Measurements from ENCODE around the gene PLEKHO2.
A peak's percentile ranks its signal among the peaks of the same experiment; 100 is the strongest.

Gene PLEKHO2

DNA sequence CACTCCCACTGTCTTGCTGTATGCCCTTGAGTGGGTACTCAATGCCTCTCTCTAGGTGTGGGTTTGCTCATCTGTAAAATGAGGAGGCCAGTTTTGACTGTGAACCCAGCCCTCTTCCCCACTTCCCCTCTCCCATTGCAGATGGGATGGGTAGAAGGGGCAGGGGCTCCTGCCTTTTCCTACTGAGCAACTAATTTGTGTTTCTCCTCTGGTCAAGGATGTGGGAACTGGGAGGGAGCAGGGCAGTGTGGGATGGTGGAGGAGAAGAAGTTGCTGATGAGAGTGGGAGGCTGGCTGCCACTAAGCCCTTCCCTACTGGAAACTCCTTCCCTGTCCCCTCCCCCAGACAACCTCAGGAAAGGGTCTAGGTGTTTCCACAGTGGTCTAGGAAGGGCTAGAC is 49.8 kb downstream of the PLEKHO2 start:
- no peak for DNase-seq

DNA sequence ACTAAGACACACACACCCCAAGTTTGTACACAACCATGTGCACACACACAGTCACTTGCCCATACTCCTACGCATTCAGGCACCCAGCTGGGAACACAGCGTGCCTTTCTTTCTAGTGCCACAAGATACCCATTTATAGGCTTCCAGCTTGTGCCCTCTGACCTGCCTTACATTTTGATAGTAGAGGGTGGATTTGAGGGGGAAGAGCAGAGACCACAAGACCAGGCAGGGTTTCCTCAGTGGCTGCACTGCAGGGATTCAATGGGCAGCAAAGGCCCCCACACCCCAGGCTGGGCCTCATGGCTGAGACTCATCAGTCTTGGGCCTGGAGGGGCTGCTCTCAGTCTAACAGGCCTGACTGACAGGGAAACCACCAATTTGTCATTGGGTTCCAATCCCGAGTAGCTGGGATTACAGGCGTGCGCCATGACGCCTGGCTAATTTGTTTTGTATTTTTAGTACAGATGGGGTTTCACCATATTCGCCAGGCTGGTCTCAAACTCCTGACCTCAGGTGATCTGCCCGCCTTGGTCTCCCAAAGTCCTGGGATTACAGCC is 51.2 kb downstream of the PLEKHO2 start:
- no peak for DNase-seq

DNA sequence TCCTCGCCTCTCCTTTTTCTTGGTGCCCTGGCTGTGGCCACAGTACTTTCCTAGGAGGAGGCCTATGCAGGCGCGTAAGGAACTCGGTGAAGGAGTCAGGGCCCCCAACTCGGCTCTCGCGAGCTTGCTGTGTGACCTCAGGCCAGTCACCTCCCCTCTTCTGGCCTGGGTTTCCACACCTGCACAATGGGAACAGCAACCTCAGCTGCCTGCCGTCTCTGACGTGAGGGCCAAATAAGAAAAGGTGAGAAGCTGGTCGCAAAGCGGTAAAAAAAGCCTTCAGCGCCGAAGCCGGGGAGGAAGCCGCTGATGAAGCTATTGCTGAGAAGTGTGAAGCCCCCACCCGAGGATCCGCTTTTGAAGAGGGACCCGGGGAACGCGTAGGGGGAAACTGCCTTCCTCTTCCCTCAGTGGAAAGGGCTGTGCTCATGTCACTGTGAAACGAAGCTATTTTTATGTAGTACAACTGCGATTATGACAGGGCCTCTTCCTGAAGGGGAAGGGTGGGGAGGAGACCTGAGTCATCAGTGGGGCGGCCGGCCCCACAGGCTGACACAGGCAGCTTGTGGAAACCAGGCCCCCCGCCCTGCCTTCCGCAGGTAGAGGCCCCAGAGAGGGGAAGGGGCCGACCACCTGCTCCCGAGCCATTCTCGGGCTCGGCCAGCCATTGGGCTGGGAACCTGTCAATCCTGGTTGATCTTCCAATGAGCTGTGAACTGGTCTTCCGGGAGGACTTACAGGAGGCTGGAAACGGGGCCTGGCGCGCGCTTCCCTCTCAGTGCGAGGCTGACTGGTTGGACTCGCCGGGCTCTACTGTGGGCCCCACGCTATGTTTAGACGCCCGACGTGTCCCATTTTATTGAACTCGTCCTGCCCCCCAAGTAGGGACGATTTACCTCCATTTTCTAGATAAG is 52.0 kb downstream of the PLEKHO2 start:
- DNase-seq = peak; percentile 31 to 94 (median 84)

DNA sequence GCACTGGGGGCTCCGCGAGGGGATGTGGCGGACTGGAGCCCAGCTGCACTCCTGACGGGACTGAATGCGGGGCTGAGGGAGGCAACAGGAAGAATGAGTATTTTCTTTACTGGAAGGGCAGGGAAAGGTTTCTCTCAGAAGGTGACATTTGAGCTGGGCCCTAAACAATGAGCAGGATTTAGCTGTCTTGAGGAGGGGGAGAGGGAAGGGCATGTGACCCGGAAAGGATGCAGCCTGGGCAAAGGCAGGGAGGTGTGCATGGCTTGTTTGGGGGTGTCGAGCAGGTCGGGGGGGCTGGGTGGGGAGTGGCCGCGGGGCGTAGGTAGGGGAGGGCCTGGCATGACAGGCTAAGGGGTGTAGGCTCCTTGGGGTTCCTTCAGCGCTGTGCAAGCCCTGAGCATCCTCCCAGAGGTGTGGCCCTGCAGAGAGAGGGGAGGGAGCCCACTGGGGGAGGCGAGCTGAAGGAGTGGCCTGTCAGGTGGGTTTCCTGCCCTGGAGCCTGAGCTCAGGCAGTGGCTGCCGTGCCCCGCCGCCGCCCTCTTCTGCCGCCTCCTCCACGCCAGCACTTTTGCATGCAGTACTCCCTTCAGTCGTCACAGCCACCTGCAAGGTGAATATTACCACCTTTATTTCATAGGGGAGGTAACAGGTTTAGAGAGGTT is 52.8 kb downstream of the PLEKHO2 start:
- peak in 11 of 56 donors; percentile 16 to 59 (median 28) for DNase-seq

DNA sequence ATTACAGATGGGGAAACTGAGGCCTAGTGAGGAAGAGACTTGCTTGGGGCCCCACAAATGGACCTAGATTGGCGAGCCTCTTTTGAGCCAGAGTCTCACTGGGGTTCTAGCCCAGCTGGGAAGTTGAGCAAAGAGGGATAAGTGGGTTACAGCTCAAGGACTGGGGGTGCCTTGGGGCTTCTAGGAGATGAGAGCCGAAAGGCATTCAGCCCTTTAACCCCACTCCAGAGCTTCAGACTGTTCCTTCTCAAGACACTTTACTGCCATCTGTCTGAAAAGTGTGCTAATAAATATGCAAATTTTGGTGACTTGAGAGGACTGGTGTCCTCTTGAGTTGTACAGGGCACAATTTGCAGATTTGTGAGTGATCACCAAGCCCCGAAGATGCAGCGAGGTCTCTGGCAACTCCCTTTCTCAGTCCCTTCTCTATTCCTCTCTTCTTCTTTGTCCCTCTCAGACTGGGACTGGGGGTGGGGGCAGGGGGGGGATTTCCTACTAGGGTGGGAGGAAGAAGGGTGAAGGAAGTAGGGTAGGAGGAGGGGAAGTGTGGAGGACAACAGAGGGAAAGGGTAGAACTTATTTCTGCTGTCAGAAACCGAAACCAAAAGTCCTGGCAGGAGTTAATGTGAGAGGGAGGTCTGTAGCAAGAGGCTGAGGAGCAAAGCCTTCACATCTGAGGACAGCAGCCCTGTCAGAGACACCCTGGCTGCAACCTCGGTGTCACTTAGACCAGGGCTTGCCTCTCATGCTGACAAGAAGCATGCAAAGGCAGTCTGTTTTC is 53.8 kb downstream of the PLEKHO2 start:
- DNase-seq = peak in 6 of 56 donors; percentile 13 to 40 (median 28)

DNA sequence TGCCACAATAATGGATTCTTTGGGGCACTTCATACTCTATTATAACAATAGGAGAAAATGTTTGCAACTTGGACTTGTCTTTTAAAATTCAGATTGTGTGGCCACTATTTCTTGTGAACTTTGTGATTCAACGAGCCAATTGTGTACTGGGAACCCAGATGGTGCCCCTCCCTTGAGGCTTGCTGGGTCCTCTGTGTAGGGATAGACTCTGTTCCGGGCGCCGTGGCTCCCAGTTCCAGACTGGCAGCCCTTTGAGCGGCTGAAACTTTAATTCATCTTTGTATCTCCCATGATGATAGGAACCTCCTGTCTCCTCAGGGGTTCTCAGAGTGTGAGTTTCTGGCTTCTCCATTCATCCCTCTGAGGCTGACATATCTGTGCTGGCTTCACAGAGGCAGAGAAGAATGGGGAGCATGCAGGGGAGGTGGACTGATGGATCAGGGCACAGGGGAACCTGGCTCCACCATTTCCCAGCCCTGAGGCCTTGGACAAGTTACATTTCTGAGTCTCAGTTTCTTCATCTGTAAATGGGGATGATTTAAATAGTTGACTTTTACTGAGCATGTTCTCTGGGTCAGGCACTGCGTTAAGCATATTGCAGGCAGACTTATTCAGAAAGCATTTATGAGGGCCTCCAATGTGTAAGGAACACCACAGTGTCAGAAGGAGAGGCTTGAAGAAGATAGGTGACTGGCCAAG is 54.8 kb downstream of the PLEKHO2 start:
- DNase-seq = peak in 1 of 56 donors; percentile 37

DNA sequence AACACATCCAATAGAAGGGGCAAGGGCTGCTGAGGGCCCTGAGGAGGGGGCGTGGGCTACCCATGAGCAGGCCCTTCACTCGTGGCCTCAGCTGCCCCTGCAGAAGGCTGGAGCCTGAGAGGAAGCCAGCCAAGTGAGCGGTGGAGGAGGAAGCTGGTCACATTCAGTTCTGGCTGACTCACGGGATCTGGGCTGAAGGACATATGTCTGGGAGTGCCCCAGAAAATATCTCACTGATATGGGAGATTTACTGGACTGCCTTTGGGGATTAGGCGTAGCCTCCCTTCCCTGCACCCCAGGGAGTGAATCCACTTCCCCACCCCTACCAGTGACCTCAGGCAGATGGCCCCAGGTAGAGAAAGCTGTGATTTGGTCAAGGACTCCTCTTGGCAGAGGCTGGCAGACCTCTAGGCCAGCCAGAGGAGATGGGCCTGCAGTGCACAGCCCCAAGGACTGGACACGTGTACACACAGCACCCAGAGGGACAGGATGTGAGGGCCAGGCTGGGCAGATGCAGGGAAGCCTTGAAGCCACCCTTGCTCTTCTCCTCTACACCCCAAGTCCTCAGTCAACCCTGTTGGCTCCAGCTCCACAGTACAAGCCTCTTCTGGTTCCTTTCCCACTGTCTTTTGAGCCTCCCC is 55.8 kb downstream of the PLEKHO2 start:
- DNase-seq = peak in 2 of 56 donors; percentile 21 to 31

DNA sequence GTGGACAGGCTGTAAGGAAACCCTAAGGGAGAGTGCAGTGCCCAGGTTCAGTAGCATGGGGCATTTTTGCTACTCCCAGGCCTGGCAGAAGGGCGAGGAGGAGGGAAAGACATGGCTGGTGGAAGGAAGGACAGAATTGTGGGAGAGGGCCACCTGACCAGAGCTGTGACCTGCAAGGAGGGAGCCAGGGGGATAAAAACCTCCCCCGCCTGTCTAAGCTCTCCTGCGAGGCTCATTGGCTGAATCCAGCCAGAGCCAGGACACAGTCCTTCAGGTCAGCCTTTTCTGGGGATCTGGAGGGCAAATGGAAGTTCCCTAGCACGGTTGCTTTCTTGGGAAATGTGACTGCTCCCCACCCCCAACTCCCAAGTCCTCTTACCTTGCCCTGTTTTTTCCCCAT is 56.7 kb downstream of the PLEKHO2 start:
- no peak for DNase-seq

DNA sequence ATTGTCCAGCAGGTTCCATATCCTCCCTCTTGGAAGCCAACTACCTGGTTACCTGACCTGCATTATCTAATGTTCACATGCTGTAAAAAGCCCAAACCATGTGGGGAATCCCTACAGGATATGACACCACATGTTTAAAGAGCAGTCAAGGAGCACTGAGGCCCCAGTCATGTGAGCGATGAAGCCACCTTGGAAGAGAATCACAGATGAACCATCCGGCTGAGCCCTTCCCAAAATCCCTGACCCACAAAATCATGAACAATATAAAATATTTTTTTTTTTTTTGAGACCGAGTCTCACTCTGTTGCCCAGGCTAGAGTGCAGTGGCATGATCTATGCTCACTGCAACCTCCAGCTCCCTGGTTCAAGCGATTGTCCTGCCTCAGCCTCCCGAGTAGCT is 59.4 kb downstream of the PLEKHO2 start:
- no peak for DNase-seq

DNA sequence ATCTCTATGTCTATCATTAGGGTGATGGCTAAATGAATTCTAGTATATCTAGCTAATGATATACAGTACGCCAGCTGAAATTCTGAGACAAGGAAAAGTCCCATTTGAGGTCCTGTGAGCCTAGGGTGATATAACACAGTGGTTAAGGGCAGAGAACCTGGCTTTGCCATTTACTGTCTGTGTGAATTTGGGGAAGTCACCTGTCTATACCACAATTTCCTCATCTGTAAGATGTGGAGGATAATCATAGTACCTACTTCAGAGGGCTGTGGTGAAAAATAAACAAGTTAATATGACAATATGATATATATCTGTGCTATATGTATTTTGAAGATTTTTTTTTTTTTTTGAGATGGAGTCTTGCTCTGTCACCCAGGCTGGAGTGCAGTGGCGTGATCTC is 60.2 kb downstream of the PLEKHO2 start:
- DNase-seq = no peak

DNA sequence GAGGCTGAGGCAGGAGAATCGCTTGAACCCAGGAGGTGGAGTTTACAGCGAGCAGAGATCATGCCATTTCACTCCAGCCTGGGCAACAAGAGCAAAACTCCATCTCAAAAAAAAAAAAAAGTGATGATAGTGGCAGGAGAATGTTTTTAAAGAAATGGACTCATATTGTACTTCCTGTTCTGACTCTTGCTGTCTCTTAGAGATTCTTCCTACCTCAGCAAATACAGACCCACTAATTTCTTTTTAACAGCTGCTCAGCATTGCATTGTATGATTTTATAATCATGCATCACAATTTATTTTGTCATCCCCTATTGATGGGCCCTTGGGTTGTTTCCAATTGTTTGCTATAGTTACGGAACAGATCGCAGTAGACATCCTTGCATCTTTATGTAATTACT is 61.1 kb downstream of the PLEKHO2 start:
- DNase-seq = no peak

DNA sequence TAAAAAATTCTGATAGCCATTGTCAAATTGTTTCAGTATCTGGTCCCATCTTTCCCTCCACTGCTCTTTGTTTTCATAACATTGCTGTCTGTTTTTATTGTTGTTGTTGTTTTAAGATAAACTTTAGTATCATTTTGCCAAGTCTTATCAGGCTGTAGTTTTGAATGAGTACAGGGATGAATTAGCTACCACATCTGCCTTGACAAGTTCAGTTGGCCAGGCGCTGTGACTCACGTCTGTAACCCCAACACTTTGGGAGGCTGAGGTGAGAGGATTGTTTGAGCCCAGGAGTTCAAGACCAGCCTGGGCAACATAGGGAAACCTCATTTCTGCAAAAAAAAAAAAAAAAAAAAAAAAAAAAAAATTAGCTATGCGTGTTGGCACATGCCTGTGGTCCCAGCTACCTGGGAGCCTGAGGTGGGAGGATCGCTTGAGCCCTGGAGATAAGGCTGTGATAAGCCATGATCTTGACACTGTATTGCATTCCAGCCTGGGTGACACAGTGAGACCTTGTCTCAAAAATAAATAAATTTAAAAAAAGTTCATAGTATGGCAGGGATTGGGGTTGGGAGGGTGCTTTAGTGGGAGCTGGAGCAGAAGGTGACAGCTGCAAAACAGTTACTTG is 61.7 kb downstream of the PLEKHO2 start:
- no peak for DNase-seq

DNA sequence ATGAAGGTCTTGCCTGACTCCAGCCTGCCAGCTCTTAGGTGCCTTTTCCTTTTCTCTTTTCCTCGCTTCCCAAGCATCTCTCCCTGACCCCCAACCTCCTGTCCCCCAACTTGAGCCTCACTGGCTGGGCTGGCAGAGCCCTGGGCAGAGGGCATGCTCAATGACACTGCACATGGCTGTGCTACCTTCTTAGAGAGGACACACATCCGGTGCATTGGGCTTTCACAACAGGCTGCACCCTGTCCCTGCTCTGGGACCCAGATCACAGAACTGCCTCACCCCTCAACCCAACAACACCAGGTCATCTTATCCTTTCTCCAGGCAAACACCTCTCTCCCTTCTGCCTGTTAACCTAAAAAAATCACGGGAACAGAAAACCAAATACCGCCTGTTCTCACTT is 62.5 kb downstream of the PLEKHO2 start:
- DNase-seq = no peak

DNA sequence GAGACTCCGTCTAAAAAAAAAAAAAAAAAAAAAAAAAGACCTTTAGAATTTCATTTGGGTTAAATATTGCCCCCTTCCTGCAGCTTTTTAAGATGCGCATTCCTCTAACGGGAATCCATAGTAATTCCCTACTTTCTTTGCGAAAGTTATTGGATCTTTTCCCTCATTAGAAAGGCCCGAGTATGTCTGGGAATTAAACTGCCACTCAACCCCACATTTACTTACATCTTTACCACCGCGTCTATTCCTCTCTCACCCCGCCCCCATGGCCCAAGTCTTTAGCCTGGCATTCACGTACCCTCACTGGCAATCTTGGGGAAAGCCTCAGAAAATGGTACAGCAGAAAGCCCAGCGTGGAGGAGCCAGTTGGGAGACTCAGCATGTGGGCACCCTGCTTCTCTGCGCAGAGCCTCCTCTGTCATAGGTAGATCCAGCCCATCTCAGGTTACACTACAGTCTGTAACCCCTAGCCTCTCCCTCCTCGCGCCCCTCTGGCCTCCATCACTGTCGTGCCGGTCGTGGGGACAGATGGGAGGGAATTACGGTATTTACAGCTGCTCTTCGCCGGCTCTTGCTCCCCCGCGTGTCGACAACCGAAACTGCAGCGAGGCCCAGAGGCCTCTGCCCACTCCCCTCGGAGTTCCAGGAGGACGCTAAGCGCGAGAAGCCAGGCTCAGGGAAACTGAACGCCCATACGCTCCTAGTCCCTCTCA is 63.6 kb downstream of the PLEKHO2 start:
- peak in 52 of 56 donors; percentile 18 to 85 (median 57) for DNase-seq

DNA sequence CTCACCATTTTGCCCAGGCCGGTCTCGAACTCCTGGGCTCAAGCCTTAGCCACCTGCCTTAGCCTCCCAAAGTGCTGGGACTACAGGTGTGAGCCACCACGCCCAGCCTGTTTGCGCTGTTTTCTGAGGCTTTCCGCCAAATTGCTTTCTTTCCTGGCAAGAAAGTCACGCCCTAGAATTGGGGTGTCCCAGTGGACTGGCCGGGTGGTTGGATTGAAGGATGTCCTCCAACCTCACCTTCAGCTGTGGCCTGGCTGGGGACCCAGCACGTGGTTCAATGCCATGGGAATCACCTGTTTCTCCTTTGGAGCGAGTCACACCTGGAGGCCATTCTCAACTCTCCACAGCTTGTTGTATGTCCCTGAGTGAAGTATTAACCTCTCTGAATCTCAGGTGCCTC is 64.2 kb downstream of the PLEKHO2 start:
- DNase-seq = no peak

DNA sequence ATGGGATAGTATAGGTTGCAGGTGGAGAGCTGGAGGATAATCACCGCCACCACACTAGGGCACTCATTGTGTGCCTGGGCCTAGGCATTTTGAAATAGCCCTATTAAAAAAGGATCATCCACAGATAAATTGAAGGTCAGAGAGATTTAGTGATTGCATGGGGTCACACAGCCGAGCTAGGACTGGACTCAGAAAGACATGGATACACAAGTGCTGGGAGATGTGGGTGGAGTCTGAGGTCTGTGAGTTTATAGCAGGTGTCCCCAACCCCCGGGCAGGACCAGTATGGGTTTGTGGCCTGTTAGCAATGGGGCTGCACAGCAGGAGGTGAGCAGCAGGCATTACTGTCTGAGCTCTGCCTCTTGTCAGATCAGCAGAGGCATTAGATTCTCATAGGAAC is 64.7 kb downstream of the PLEKHO2 start:
- DNase-seq = no peak

DNA sequence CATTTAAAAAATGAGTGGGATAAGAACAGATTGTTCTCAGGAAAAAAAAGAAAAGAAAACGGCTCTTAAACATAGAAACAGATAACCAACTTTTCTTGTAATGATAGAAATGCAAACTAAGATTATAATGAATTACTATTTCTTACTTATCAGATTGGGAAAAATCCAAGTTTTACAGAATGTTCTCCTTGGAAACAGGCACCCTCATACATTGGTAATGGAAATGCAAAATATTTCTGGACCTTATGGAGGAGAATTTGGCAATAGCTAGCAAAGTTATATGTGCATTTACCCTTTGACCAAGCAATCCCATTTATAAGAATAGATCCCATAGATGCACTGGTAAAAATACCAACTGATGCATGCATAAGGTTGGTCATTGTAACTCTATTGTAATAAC is 66.3 kb downstream of the PLEKHO2 start:
- DNase-seq = no peak

DNA sequence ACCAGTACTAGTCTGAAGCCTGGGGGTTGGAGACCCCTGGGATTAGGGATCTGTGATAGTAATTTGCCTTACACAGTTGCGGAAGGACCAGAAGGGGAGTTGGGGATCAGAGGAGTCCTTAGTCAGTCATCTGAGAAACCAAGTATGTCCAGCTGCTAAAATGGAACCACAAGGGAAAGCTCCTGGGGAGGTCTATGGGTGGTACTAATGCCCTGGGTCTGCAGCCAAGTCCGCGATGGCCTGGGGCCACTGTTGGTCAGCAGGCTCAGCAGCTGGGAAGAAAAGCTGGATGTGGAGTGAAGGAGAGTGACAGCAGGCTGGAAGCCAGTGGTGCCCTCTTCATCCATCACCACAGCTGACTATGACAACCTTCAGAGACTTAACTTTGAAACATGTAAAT is 67.8 kb downstream of the PLEKHO2 start:
- no peak for DNase-seq
